ENCODE results near the gene FAM228B.

DNA sequence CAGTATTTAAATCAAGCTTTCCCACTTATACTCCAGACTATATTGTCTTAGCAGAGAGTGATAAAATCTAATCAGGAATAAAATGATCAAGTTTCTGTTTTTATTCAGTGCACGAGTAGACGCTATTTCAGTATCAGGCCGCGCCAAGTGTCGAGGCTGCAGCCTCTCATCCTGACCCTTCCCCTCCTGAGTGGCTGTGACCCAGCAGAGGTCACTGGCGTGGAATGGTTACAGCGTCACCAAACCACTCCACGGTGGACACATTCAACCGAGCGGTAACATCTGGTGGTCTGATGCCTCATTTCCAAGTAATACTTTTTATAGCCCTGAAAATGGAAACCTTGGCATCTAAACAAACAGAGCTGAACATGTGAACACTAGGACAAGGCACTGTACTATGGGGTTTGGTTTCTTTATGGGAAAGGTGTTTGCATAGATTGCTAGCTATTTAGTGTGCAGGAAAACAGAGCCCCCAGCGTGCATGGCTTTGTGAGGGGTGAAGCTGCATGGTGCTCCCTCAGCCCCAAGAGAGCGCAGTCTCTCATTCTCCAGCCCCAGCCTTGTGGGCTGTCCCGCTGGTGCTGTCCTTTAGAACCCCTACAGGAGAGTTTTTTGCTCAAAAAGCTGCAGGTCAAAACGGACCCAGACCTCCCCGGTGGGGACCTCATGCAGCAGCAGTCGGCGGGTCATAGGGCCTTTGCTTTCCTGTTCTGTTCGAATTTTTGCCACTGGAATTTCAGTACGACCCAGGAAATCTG lies 79.9 kb downstream of the FAM228B start:
- TF ChIP-seq, protein P1, sequence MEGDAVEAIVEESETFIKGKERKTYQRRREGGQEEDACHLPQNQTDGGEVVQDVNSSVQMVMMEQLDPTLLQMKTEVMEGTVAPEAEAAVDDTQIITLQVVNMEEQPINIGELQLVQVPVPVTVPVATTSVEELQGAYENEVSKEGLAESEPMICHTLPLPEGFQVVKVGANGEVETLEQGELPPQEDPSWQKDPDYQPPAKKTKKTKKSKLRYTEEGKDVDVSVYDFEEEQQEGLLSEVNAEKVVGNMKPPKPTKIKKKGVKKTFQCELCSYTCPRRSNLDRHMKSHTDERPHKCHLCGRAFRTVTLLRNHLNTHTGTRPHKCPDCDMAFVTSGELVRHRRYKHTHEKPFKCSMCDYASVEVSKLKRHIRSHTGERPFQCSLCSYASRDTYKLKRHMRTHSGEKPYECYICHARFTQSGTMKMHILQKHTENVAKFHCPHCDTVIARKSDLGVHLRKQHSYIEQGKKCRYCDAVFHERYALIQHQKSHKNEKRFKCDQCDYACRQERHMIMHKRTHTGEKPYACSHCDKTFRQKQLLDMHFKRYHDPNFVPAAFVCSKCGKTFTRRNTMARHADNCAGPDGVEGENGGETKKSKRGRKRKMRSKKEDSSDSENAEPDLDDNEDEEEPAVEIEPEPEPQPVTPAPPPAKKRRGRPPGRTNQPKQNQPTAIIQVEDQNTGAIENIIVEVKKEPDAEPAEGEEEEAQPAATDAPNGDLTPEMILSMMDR (conservative IDR thresholded peaks at IDR 0.05; ENCODE audit: low read length), result no peak
- no peak for TF ChIP-seq EZH2phosphoT487 (IDR thresholded peaks at IDR 0.05; ENCODE audit: borderline replicate concordance, low read depth, low read length)

Measured in OCI-LY7 (cell line).